Prostate gland (tissue), 2 donors: ENCODE measurements around the gene MRPL48. TPM values are rescaled to one million over a fixed set of nuclear protein-coding genes. Genes with fewer than 3 reads are reported as not detected.

Source experiments
- DNase-seq: peaks from one replicate; pipeline ENCODE4 v3.0.0-alpha.2; 2019; ENCODE audit warnings: low spot score
- H3K27ac ChIP-seq, 2 donors: fragments of 200-600 bp; sonication (generic); 2 replicates each; pipeline ENCODE4 v1.5.1; 2017 to 2019
- H3K27me3 ChIP-seq: fragments of 200-600 bp; sonication (generic); replicated peaks from 2 replicates; pipeline ENCODE4 v1.5.1; 2019; ENCODE audit not compliant: insufficient read depth
- H3K36me3 ChIP-seq, 2 donors: fragments of 200-600 bp; sonication (generic); 1 replicate in 1 of 2; 2 replicates in 1 of 2; pipeline versions ENCODE4 v1.5.1 to v1.8.1; 2017 to 2019
- H3K4me1 ChIP-seq: fragments of 200-600 bp; sonication (generic); replicated peaks from 2 replicates; pipeline ENCODE4 v1.5.1; 2019
- H3K4me3 ChIP-seq, 2 donors: fragments of 200-600 bp; sonication (generic); 2 replicates each; pipeline ENCODE4 v1.5.1; 2017 to 2019
- H3K9me3 ChIP-seq: fragments of 200-600 bp; sonication (generic); 2 replicates; pipeline ENCODE4 v1.5.1; 2017
- POLR2A ChIP-seq: fragments of 450-650 bp; IDR thresholded peaks from one replicate; pipeline ENCODE4 v1.6.1; 2016; ENCODE audit warnings: antibody characterized with exemption, mild to moderate bottlenecking
- POLR2AphosphoS5 ChIP-seq: sonication (generic); formaldehyde crosslinking; IDR thresholded peaks from one replicate; pipeline ENCODE4 v1.6.1; 2017; ENCODE audit warnings: antibody characterized with exemption
- WGBS: methylation state at CpG from one replicate; pipeline ENCODE4 v1.1.5; 2018; 5-methylcytosine and 5-hydroxymethylcytosine counted together
- intact Hi-C: fragments of 100-400 bp; cut with DNase I; formaldehyde crosslinking; loops from one replicate; pipeline ENCODE4 v1.14.2; 2022
- total RNA-seq, 2 donors: library from RNA; depleted of rRNA; stranded (reverse); fragments of >200 nt; gene quantifications; one replicate each; pipeline ENCODE4 v1.1.0, GENCODE V29; 2016
- TF ChIP-seq, protein P1 (sequence below), 4 experiments: fragments of 200-600 bp in 2 of 4; fragments of 450-650 bp in 2 of 4; sonication (generic) in 2 of 4; IDR thresholded peaks; 1 replicate in 3 of 4; 2 replicates in 1 of 4; pipeline ENCODE4 v1.5.1; 2016 to 2019; ENCODE audit warnings: antibody characterized with exemption in 4 of 4, mild to moderate bottlenecking in 2 of 4, moderate library complexity in 2 of 4

MRPL48 gene
- total RNA-seq, 2 donors from 2014 or later, result 11.1 to 33.0 TPM

DNA sequence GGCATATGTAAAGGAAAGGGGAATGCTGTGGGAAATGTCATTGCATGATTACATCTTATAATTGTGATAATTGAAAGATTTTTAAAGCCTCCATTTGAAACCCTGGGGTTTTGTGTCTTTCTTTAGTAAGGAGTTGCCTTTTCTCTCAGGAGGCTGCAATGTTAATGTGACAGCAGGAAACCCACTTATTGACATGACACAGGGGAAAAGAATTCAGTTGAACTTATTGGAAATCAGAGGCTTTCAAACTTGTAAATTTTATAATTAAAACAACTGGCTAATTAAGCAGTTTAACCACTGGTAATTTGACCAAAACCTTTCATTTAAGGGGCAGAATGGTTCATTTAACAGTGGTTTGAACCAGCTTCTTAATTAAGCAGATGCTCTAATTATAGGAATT lies 31.2 kb downstream of the MRPL48 start:
- TF ChIP-seq, protein P1, sequence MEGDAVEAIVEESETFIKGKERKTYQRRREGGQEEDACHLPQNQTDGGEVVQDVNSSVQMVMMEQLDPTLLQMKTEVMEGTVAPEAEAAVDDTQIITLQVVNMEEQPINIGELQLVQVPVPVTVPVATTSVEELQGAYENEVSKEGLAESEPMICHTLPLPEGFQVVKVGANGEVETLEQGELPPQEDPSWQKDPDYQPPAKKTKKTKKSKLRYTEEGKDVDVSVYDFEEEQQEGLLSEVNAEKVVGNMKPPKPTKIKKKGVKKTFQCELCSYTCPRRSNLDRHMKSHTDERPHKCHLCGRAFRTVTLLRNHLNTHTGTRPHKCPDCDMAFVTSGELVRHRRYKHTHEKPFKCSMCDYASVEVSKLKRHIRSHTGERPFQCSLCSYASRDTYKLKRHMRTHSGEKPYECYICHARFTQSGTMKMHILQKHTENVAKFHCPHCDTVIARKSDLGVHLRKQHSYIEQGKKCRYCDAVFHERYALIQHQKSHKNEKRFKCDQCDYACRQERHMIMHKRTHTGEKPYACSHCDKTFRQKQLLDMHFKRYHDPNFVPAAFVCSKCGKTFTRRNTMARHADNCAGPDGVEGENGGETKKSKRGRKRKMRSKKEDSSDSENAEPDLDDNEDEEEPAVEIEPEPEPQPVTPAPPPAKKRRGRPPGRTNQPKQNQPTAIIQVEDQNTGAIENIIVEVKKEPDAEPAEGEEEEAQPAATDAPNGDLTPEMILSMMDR (IDR thresholded peaks at IDR 0.05), result no peak
- TF ChIP-seq POLR2AphosphoS5 (no peak), POLR2A (no peak)
- H3K9me3 ChIP-seq, result no peaks in the 10 kb centered on the region
- intact Hi-C loops, result no loop called here

DNA sequence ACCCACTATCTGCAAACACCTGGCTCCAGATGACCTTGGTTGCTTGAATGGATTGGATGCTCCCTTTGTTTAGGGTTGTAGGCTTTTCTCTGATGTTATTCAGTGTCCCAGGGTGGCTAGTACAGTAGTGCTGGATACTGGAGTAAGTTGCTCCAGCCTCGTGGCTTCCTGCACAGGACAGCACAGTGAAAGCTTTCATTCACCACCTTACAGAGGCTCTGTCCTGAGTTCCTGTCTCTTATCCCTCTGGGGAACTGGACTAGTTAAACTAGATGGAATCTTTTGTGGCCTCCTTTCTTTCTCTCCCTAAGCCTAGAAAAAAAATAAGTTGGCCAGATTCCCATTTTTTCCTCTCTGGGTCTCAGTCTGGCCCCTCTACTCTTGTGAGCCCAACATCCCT lies 42.6 kb downstream of the MRPL48 start:
- Histone ChIP-seq H3K36me3 (no peaks in the 10 kb centered on the region), H3K4me3 (no peak overlapping the region), H3K4me1 (no peaks in the 10 kb centered on the region), H3K9me3 (no peaks in the 10 kb centered on the region), H3K27ac (no peak overlapping the region), H3K27me3 (no peaks in the 10 kb centered on the region)
- TF ChIP-seq POLR2AphosphoS5 (no peak), POLR2A (no peak)
- TF ChIP-seq, protein P1 (IDR thresholded peaks at IDR 0.05), result no peak
- intact Hi-C loops, result no loop called here
- WGBS, result 93% methylated on average over 1 of the region's 1 CpG
- no peak for DNase-seq

More for the DNA sequence above, 31.2 kb downstream of the MRPL48 start:
- Histone ChIP-seq H3K27me3 (no peaks in the 10 kb centered on the region), H3K4me1 (no peaks in the 10 kb centered on the region), H3K4me3 (no peak overlapping the region), H3K36me3 (no peaks in the 10 kb centered on the region), H3K27ac (no peak overlapping the region)
- no peak for DNase-seq

- H3K9me3 ChIP-seq, result no peaks in the 10 kb centered on the region
- H3K27me3 ChIP-seq, result no peaks in the 10 kb centered on the region
- 85% methylated on average over 2 of the region's 2 CpGs for WGBS
- H3K4me3 ChIP-seq, result no peak overlapping the region
- no peak overlapping the region for H3K27ac ChIP-seq
- TF ChIP-seq POLR2AphosphoS5 (no peak), POLR2A (no peak)
- TF ChIP-seq, protein P1 (IDR thresholded peaks at IDR 0.05), result no peak
- no peak for DNase-seq
- intact Hi-C loops, result no loop called here
- no peaks in the 10 kb centered on the region for H3K4me1 ChIP-seq
- no peaks in the 10 kb centered on the region for H3K36me3 ChIP-seq
These were observed 45.4 kb downstream of the MRPL48 start for GRCh38 chr11:73833067-73833466.

DNA sequence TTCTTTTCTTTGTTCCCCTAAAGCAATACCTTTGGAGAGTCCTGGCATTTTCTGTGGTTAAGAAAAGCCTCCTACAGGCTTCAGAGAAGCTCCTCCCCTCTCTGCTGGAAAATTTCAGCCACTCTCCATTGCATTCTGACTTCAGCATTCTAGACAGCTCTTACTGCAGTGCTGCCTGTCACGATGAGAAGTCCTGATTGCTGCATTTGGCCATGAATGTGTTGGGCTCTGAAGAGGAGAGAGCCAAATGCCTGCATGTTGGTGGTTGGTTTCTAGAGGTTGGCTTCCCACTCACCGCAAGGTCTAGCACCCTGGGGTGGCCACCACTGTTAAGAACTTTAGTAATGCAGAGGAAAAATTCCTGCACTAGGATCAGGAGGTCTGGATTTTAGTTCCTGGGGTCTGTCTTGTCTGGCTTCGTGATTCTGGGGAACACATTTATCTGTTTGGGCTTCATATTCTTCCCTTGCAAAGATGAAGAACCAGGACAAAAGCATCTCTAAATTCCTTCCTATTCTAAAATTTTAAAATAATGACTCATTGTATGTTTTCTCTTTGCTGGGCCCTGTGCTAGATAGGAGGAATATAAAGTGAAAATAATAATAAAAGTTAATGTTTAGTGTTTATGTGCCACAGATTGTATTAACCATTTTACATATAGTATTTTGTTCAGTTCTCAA lies 50.9 kb downstream of the MRPL48 start:
- Histone ChIP-seq H3K36me3 (no peaks in the 10 kb centered on the region), H3K4me1 (no peaks in the 10 kb centered on the region), H3K4me3 (no peak overlapping the region), H3K9me3 (no peaks in the 10 kb centered on the region), H3K27me3 (no peaks in the 10 kb centered on the region), H3K27ac (no peak overlapping the region)
- no peak for DNase-seq
- intact Hi-C loops, result no loop called here
- WGBS, result 78% methylated on average over 3 of the region's 3 CpGs
- TF ChIP-seq POLR2AphosphoS5, result no peak
- no peak for TF ChIP-seq POLR2A
- TF ChIP-seq, protein P1 (IDR thresholded peaks at IDR 0.05), result no peak

- Histone ChIP-seq H3K4me1 (no peaks in the 10 kb centered on the region), H3K9me3 (no peaks in the 10 kb centered on the region), H3K36me3 (no peaks in the 10 kb centered on the region), H3K27me3 (no peaks in the 10 kb centered on the region), H3K27ac (no peak overlapping the region), H3K4me3 (no peak overlapping the region)
- intact Hi-C loops, result no loop called here
- TF ChIP-seq POLR2A, result no peak
- no peak for TF ChIP-seq POLR2AphosphoS5
- TF ChIP-seq, protein P1 (IDR thresholded peaks at IDR 0.05), result no peak
- DNase-seq, result no peak
These were observed 51.4 kb downstream of the MRPL48 start for GRCh38 chr11:73839123-73839457.
